Stomach (tissue), 9 donors: ENCODE results near the gene MYO18A. TPM values are rescaled to one million over a fixed set of nuclear protein-coding genes. Genes with fewer than 3 reads are reported as not detected.
A peak's percentile ranks its signal among the peaks of the same experiment; 100 is the strongest.

ENCODE experiments used
- DNase-seq, 2 donors: peaks; one replicate each; pipeline versions ENCODE4 v3.0.0 to v3.0.0-alpha.2; 2013 to 2019
- H3K27ac ChIP-seq, 5 donors: fragments of 200-600 bp in 4 of 5; sonication (generic) in 4 of 5; one replicate each; pipeline ENCODE4 v1.5.1; 2013 to 2019; ENCODE audit warnings: mild to moderate bottlenecking in 1 of 5, moderate library complexity in 1 of 5
- H3K27me3 ChIP-seq, 3 donors: fragments of 200-600 bp; sonication (generic); one replicate each; pipeline ENCODE4 v1.5.1; 2017 to 2019; ENCODE audit warnings: mixed run types in 1 of 3
- H3K36me3 ChIP-seq, 4 donors: fragments of 200-600 bp; sonication (generic); 1 replicate in 3 of 4; 2 replicates in 1 of 4; pipeline ENCODE4 v1.5.1; 2016 to 2019
- H3K4me1 ChIP-seq, 4 donors: fragments of 200-600 bp; sonication (generic); one replicate each; pipeline ENCODE4 v1.5.1; 2016 to 2019
- H3K4me3 ChIP-seq, 4 donors: fragments of 200-600 bp; sonication (generic) in 3 of 4; one replicate each; pipeline ENCODE4 v1.5.1; 2016 to 2019; ENCODE audit warnings: mild to moderate bottlenecking in 1 of 4
- H3K9me3 ChIP-seq, 4 donors: fragments of 200-600 bp; sonication (generic); one replicate each; pipeline ENCODE4 v1.5.1; 2016 to 2019
- CTCF ChIP-seq, 7 experiments: fragments of 450-650 bp in 4 of 7; fragments of 200-600 bp in 3 of 7; sonication (generic) in 3 of 7; IDR thresholded peaks; one replicate each; pipeline ENCODE4 v1.5.1; 2016 to 2019; ENCODE audit warnings: antibody characterized with exemption in 7 of 7, control low read depth in 2 of 7, mild to moderate bottlenecking in 1 of 7
- EP300 ChIP-seq: sonication (generic); formaldehyde crosslinking; IDR thresholded peaks from one replicate; pipeline ENCODE4 v1.6.1; 2017; ENCODE audit warnings: antibody characterized with exemption
- POLR2A ChIP-seq, 4 donors: fragments of 450-650 bp; IDR thresholded peaks; one replicate each; pipeline ENCODE4 v1.6.1; 2016; ENCODE audit warnings: antibody characterized with exemption in 4 of 4, control low read depth in 2 of 4, mild to moderate bottlenecking in 1 of 4, moderate library complexity in 1 of 4
- POLR2AphosphoS5 ChIP-seq, 3 donors: sonication (generic); formaldehyde crosslinking; IDR thresholded peaks; one replicate each; pipeline ENCODE4 v1.6.1; 2016; ENCODE audit warnings: antibody characterized with exemption in 3 of 3
- WGBS, 5 donors: extraction: QIAGEN DNeasy Blood & Tissue Kit in 3 of 5; methylation state at CpG; one replicate each; pipeline versions ENCODE4 v1.1.5 to v1.1.7; 2013 to 2018; 5-methylcytosine and 5-hydroxymethylcytosine counted together
- intact Hi-C: fragments of 100-400 bp; cut with DNase I; formaldehyde crosslinking; loops from one replicate; pipeline ENCODE4 v1.15.1; 2023; ENCODE audit warnings: low total_unique reads
- polyA plus RNA-seq, 3 donors: library from polyadenylated mRNA; stranded (reverse); fragments of 200-250 nt; gene quantifications; one replicate each; pipeline ENCODE4 v1.2.3, GENCODE V29; 2013
- total RNA-seq, 5 donors: library from RNA; depleted of rRNA; stranded (reverse); fragments of >200 nt; gene quantifications; one replicate each; pipeline versions ENCODE4 v1.1.0 to v1.2.3, GENCODE V29; 2014 to 2016
- donor health status: healthy with polysubstance abuse.
- donor health status: Bipolar disorder and iron deficiency.
- donor health status: healthy.

The MYO18A gene
- total and polyA plus RNA-seq, 8 donors, result 16.5 to 305 (median 55.5) TPM

- Histone ChIP-seq H3K27ac (peak overlapping the region; percentile 61 to 84 (median 82)), H3K4me3 (peak overlapping the region; percentile 33 to 50 (median 40)), H3K36me3 (peaks cover 0 to 11% (median 3%) of the 10 kb centered on the region in 4 donors), H3K9me3 (no peaks in the 10 kb centered on the region), H3K4me1 (peaks cover 22 to 76% (median 39%) of the 10 kb centered on the region in 4 donors), H3K27me3 (no peaks in the 10 kb centered on the region)
- 2 to 8% (median 3%) methylated on average over 5 to 14 of the region's 14 CpGs for WGBS, 5 donors
- peak; percentile 88 to 93 for DNase-seq
- peak in 1 of 4 donors; percentile 43 for TF ChIP-seq POLR2A (IDR thresholded peaks at IDR 0.05)
- no peak for TF ChIP-seq EP300
- no peak for TF ChIP-seq CTCF (IDR thresholded peaks at IDR 0.05)
- peak in 2 of 3 donors; percentile 12 to 50 for TF ChIP-seq POLR2AphosphoS5 (IDR thresholded peaks at IDR 0.05)
- intact Hi-C loops, result no loop called here
These were observed 40.1 kb downstream of the MYO18A start for GRCh38 chr17:29140051-29140621.

GRCh38 chr17:29138971-29139691, 41.1 kb downstream of the MYO18A start:
- H3K27me3 ChIP-seq, result no peaks in the 10 kb centered on the region
- H3K4me3 ChIP-seq, result peak overlapping the region; percentile 33 to 50 (median 40)
- DNase-seq, result peak; percentile 46 to 65
- H3K36me3 ChIP-seq, result peaks cover 0 to 11% (median 3%) of the 10 kb centered on the region in 4 donors
- 38 to 71% (median 64%) methylated on average over 9 to 13 of the region's 13 CpGs for WGBS, 5 donors
- H3K27ac ChIP-seq, result peak overlapping the region; percentile 9 to 84 (median 82)
- peaks cover 19 to 66% (median 35%) of the 10 kb centered on the region in 4 donors for H3K4me1 ChIP-seq
- intact Hi-C loops, result no loop called here
- H3K9me3 ChIP-seq, result no peaks in the 10 kb centered on the region
- TF ChIP-seq CTCF (IDR thresholded peaks at IDR 0.05) (no peak), POLR2AphosphoS5 (IDR thresholded peaks at IDR 0.05) (no peak), EP300 (no peak)

GRCh38 chr17:29138184-29138955, 41.8 kb downstream of the MYO18A start:
- whole genome bisulfite sequencing, 5 donors, result 71 to 82% (median 78%) methylated on average over 12 to 13 of the region's 13 CpGs
- peaks cover 0 to 11% (median 3%) of the 10 kb centered on the region in 4 donors for H3K36me3 ChIP-seq
- H3K27ac ChIP-seq, result peak overlapping the region; percentile 7 to 84 (median 82)
- no peak for DNase-seq
- no peaks in the 10 kb centered on the region for H3K27me3 ChIP-seq
- intact Hi-C loops, result no loop called here
- no peaks in the 10 kb centered on the region for H3K9me3 ChIP-seq
- TF ChIP-seq CTCF (IDR thresholded peaks at IDR 0.05), result no peak
- TF ChIP-seq POLR2A (IDR thresholded peaks at IDR 0.05), result no peak
- TF ChIP-seq POLR2AphosphoS5 (IDR thresholded peaks at IDR 0.05), result no peak
- no peak for TF ChIP-seq EP300
- peaks cover 19 to 64% (median 38%) of the 10 kb centered on the region in 4 donors for H3K4me1 ChIP-seq
- H3K4me3 ChIP-seq, result peak overlapping the region in 3 of 4 donors; percentile 39 to 50 (median 42)

- Histone ChIP-seq H3K4me3 (no peak overlapping the region), H3K9me3 (no peaks in the 10 kb centered on the region), H3K4me1 (peaks cover 19 to 66% (median 50%) of the 10 kb centered on the region in 4 donors), H3K36me3 (peaks cover 0 to 16% (median 6%) of the 10 kb centered on the region in 4 donors), H3K27me3 (no peaks in the 10 kb centered on the region), H3K27ac (no peak overlapping the region)
- 77 to 84% (median 82%) methylated on average over 8 of the region's 8 CpGs for WGBS, 5 donors
- no peak for TF ChIP-seq POLR2A (IDR thresholded peaks at IDR 0.05)
- TF ChIP-seq POLR2AphosphoS5 (IDR thresholded peaks at IDR 0.05), result no peak
- TF ChIP-seq EP300, result no peak
- no peak for TF ChIP-seq CTCF (IDR thresholded peaks at IDR 0.05)
- intact Hi-C loops, result no loop called here
- no peak for DNase-seq
These were observed 43.0 kb downstream of the MYO18A start for GRCh38 chr17:29136998-29137730.
